Hematopoietic multipotent progenitor cell treated with erythropoietin and hydrocortisone succinate and interleukin-3 and kit ligand, for 8 days (in vitro differentiated cells): ENCODE results near the gene HMX1.

Source experiments
- DNase-seq: peaks from one replicate; pipeline ENCODE4 v3.0.0-alpha.2; 2015

HMX1 gene

GRCh38 chr4:8854931-8855330, 16.7 kb downstream of the HMX1 start:
- no peak for DNase-seq

GRCh38 chr4:8854016-8854415, 17.6 kb downstream of the HMX1 start:
- no peak for DNase-seq

GRCh38 chr4:8853249-8853648, 18.4 kb downstream of the HMX1 start:
- DNase-seq = no peak

GRCh38 chr4:8852118-8852704, 19.4 kb downstream of the HMX1 start:
- DNase-seq = no peak

- DNase-seq = no peak
These were observed 20.1 kb downstream of the HMX1 start for GRCh38 chr4:8851321-8852117.

- no peak for DNase-seq
These were observed 20.8 kb downstream of the HMX1 start for GRCh38 chr4:8850830-8851188.

GRCh38 chr4:8850074-8850829, 21.4 kb downstream of the HMX1 start:
- no peak for DNase-seq

- DNase-seq = no peak
These were observed 22.2 kb downstream of the HMX1 start for GRCh38 chr4:8849266-8850073.

GRCh38 chr4:8848507-8849265, 23.0 kb downstream of the HMX1 start:
- DNase-seq = no peak

GRCh38 chr4:8847764-8848163, 23.9 kb downstream of the HMX1 start:
- no peak for DNase-seq

- DNase-seq = no peak
These were observed 24.3 kb downstream of the HMX1 start for GRCh38 chr4:8847331-8847730.

GRCh38 chr4:8846826-8847225, 24.8 kb downstream of the HMX1 start:
- DNase-seq = no peak

GRCh38 chr4:8846046-8846720, 25.5 kb downstream of the HMX1 start:
- DNase-seq = no peak

GRCh38 chr4:8844976-8845690, 26.5 kb downstream of the HMX1 start:
- DNase-seq = no peak

- no peak for DNase-seq
These were observed 28.0 kb downstream of the HMX1 start for GRCh38 chr4:8843597-8843996.

GRCh38 chr4:8842614-8843013, 29.0 kb downstream of the HMX1 start:
- DNase-seq = no peak

- no peak for DNase-seq
These were observed 29.9 kb downstream of the HMX1 start for GRCh38 chr4:8841678-8842268.

- no peak for DNase-seq
These were observed 30.7 kb downstream of the HMX1 start for GRCh38 chr4:8840816-8841455.

- no peak for DNase-seq
These were observed 31.4 kb downstream of the HMX1 start for GRCh38 chr4:8840006-8840793.
